GM12878 (cell line): ENCODE measurements around the gene MCOLN1. TPM values are rescaled to one million over a fixed set of nuclear protein-coding genes. Genes with fewer than 3 reads are reported as not detected.

ENCODE experiments used
- ATAC-seq: fragments of 200-7000 bp; cut with Tn5 transposase; 3 replicates; pipeline ENCODE4 v1.9.1; 2020; ENCODE audit warnings: mild to moderate bottlenecking, moderate library complexity
- BruUV-seq: library from RNA; stranded (reverse); fragments of 400-500 nt; replicated peaks from 2 replicates; lab custom pipeline; 2021; lab: Mats Ljungman, UMichigan
- CTCF ChIA-PET: fragments of 300-600 bp; sonication (Branson Sonifier 250); formaldehyde crosslinking; extraction: SDS; loops from one replicate; lab custom pipeline; 2021; ENCODE audit warnings: inconsistent platforms; lab: Yijun Ruan, JAX
- POLR2A ChIA-PET: fragments of 350-600 bp; formaldehyde crosslinking; extraction: SDS; loops from one replicate; lab custom pipeline; 2021; ENCODE audit warnings: inconsistent platforms; lab: Charles Lee
- RAD21 ChIA-PET: fragments of 300-600 bp; sonication (Branson Sonifier 250); formaldehyde crosslinking; loops from one replicate; lab custom pipeline; 2023; ENCODE audit warnings: antibody characterized with exemption; ENCODE audit not compliant: unreplicated experiment; lab: Charles Lee
- SMC1A ChIA-PET: fragments of 300-600 bp; sonication (Branson Sonifier 250); formaldehyde crosslinking; loops from one replicate; lab custom pipeline; 2023; ENCODE audit not compliant: unreplicated experiment, uncharacterized antibody; lab: Charles Lee
- DNase-seq: peaks from one replicate; pipeline ENCODE4 v3.0.0-alpha.2; 2011; ENCODE audit warnings: low read depth, low spot score
- FAIRE-seq: peaks from 3 replicates; lab custom pipeline; 2011; peaks lifted over from hg19 to GRCh38; lab: Jason Lieb, UNC
- H2AFZ ChIP-seq: 2 replicates; pipeline ENCODE4 v1.6.0; 2011; ENCODE audit warnings: low read depth, low read length, control low read depth; ENCODE audit not compliant: control insufficient read depth
- H3K27ac ChIP-seq: 2 replicates; pipeline ENCODE4 v1.5.1; 2011; ENCODE audit warnings: control low read depth; ENCODE audit not compliant: control insufficient read depth, insufficient read depth
- H3K27me3 ChIP-seq, 2 experiments: replicated peaks in 1 of 2; 2 replicates each; pipeline versions ENCODE4 v1.6.0 to v1.6.1; 2011; ENCODE audit warnings: low read length in 1 of 2; ENCODE audit not compliant: control insufficient read depth in 2 of 2, insufficient read depth in 2 of 2
- H3K36me3 ChIP-seq, 2 experiments: 2 replicates each; pipeline ENCODE4 v1.5.1; 2011; ENCODE audit warnings: low read length in 1 of 2; ENCODE audit not compliant: control insufficient read depth in 2 of 2, insufficient read depth in 2 of 2
- H3K4me1 ChIP-seq: 2 replicates; pipeline ENCODE4 v1.6.1; 2011; ENCODE audit warnings: mild to moderate bottlenecking, low read length, moderate library complexity, mixed read lengths; ENCODE audit not compliant: control insufficient read depth, insufficient read depth
- H3K4me2 ChIP-seq: 2 replicates; pipeline ENCODE4 v1.6.0; 2011; ENCODE audit warnings: control low read depth; ENCODE audit not compliant: control insufficient read depth, insufficient read depth
- H3K4me3 ChIP-seq: fragments of 200-600 bp; sonication (generic); 2 replicates; pipeline ENCODE4 v1.5.1; 2016
- H3K79me2 ChIP-seq: 2 replicates; pipeline ENCODE4 v1.6.0; 2011; ENCODE audit warnings: low read length; ENCODE audit not compliant: control insufficient read depth, insufficient read depth
- H3K9ac ChIP-seq: 2 replicates; pipeline ENCODE4 v1.8.0; 2011; ENCODE audit warnings: low read length, control low read depth, mixed read lengths; ENCODE audit not compliant: control insufficient read depth, insufficient read depth
- H3K9me3 ChIP-seq: replicated peaks from 3 replicates; pipeline ENCODE4 v1.5.1; 2011; ENCODE audit warnings: mild to moderate bottlenecking, low read length; ENCODE audit not compliant: control insufficient read depth, insufficient read depth
- H4K20me1 ChIP-seq: 2 replicates; pipeline ENCODE4 v1.6.0; 2011; ENCODE audit not compliant: control insufficient read depth, insufficient read depth
- CBFB ChIP-seq: IDR thresholded peaks from 2 replicates; pipeline ENCODE4 v1.6.1; 2016; ENCODE audit warnings: antibody characterized with exemption, low read depth
- CREB1 ChIP-seq: IDR thresholded peaks from 2 replicates; pipeline ENCODE4 v1.6.1; 2012; ENCODE audit warnings: low read depth, mild to moderate bottlenecking, inconsistent platforms
- CREM ChIP-seq: IDR thresholded peaks from 2 replicates; pipeline ENCODE4 v1.6.1; 2014; ENCODE audit warnings: antibody characterized with exemption, low read depth
- HDAC6 ChIP-seq: fragments of 200-600 bp; sonication (generic); IDR thresholded peaks from one replicate; pipeline ENCODE4 v1.8.0; 2017; ENCODE audit warnings: antibody characterized with exemption; ENCODE audit not compliant: unreplicated experiment
- IKZF2 ChIP-seq, 2 experiments: fragments of 450-650 bp; IDR thresholded peaks; 2 replicates each; pipeline ENCODE4 v1.6.1; 2017; ENCODE audit warnings: mild to moderate bottlenecking in 2 of 2, moderate library complexity in 2 of 2
- MEF2B ChIP-seq: fragments of 450-650 bp; IDR thresholded peaks from 2 replicates; pipeline ENCODE4 v1.6.1; 2018; ENCODE audit warnings: mild to moderate bottlenecking, moderate library complexity; ENCODE audit not compliant: partially characterized antibody, poor library complexity, severe bottlenecking
- MTA3 ChIP-seq: IDR thresholded peaks from 2 replicates; pipeline ENCODE4 v1.6.1; 2012; ENCODE audit warnings: low read length, inconsistent platforms, borderline replicate concordance
- NFIC ChIP-seq: IDR thresholded peaks from 2 replicates; pipeline ENCODE4 v1.6.1; 2012; ENCODE audit warnings: low read depth, mild to moderate bottlenecking, inconsistent platforms, low read length, moderate library complexity
- SREBF2 ChIP-seq: IDR thresholded peaks from 2 replicates; pipeline ENCODE4 v1.6.1; 2012; ENCODE audit warnings: mild to moderate bottlenecking, low read length
- TARDBP ChIP-seq: IDR thresholded peaks from 2 replicates; pipeline ENCODE4 v1.6.1; 2016; ENCODE audit warnings: borderline replicate concordance
- TCF12 ChIP-seq: IDR thresholded peaks from 2 replicates; pipeline ENCODE4 v1.6.1; 2011; ENCODE audit warnings: low read depth, mild to moderate bottlenecking, low read length
- ZNF274 ChIP-seq: IDR thresholded peaks from one replicate; pipeline ENCODE4 v1.8.0; 2011; ENCODE audit not compliant: insufficient read length, insufficient read depth
- WGBS: methylation state at CpG from one replicate; pipeline ENCODE4 v1.1.6; 2016; ENCODE audit warnings: low lambda C conversion rate; ENCODE audit not compliant: insufficient replicate concordance, insufficient coverage; ENCODE audit errors: missing lambda C conversion rate; 5-methylcytosine and 5-hydroxymethylcytosine counted together
- in situ Hi-C: fragments of 300-500 bp; cut with MboI; formaldehyde crosslinking; loops from 9 replicates; pipeline ENCODE4 v1.14.3; 2018; ENCODE audit warnings: mixed read lengths
- intact Hi-C: fragments of 100-400 bp; cut with micrococcal nuclease; formaldehyde crosslinking; loops from one replicate; pipeline ENCODE4 v1.14.2; 2022; ENCODE audit not compliant: unreplicated experiment
- polyA plus RNA-seq, 11 experiments: library from polyadenylated mRNA; depleted of rRNA in 4 of 11; unstranded in 6 of 11; stranded (reverse) in 5 of 11; fragments of >200 nt; fragmentation: Nextera tagmentation in 4 of 11; fragmentation: Illumina TruSeq in 1 of 11; extraction: Ambion mirVana in 4 of 11; extraction: Trizol in 1 of 11; gene quantifications; 1 replicate in 1 of 11; 2 replicates in 10 of 11; pipeline versions ENCODE4 v1.2.1 to v1.2.3, GENCODE V29; 2011 to 2016; ENCODE audit warnings: inconsistent platforms in 2 of 11, missing spikeins in 2 of 11, low read depth in 1 of 11
- total RNA-seq, 4 experiments: library from RNA; depleted of rRNA in 3 of 4; stranded (reverse); fragments of >200 nt in 3 of 4; fragmentation: Illumina TruSeq in 1 of 4; extraction: Trizol in 1 of 4; gene quantifications; 2 replicates each; pipeline versions ENCODE4 v1.2.1 to v1.2.3, GENCODE V29; 2013 to 2021
- TF ChIP-seq, protein P1 (sequence below): fragments of 150-350 bp; IDR thresholded peaks from 2 replicates; pipeline ENCODE4 v1.6.1; 2016; ENCODE audit warnings: low read depth, low read length
- TF ChIP-seq, protein P2 (sequence below): fragments of 450-650 bp; IDR thresholded peaks from 2 replicates; pipeline ENCODE4 v1.6.1; 2017; ENCODE audit warnings: antibody characterized with exemption, mild to moderate bottlenecking, moderate library complexity
- TF ChIP-seq, protein P3 (sequence below): fragments of 450-650 bp; conservative IDR thresholded peaks from 2 replicates; pipeline ENCODE4 v1.6.1; 2017; ENCODE audit warnings: mild to moderate bottlenecking, moderate library complexity

The MCOLN1 gene
- total and polyA plus RNA-seq, 10 of the 15 experiments (the other 5 are each of a cell fraction or from before 2014, with no cell fraction given), result 0.42 to 15.6 (median 4.9) TPM

DNA sequence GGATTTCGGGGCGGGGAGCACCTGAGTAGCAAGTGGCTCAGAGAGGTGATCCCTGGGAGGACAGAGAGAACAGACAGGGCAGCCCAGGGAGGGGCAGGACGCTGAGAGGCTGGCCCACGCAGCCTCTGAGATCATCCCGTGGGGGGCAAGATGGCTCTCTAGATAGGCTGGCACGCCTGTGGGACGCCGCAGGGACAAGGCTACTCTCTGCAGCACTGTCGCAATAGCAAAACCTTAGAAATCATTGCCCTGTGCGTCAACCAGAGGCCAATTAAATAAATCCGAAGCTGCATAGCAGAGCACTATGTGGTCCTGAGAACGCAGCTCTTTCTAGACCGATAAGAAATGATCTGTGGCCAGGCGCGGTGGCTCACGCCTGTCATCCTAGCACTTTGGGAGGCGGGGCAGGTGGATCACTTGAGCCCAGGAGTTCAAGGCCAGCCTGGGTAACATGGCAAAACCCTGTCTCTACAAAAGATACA, 38.7 kb upstream of the MCOLN1 start:
- no peak overlapping the region for H2AFZ ChIP-seq
- CTCF ChIA-PET, result no interaction called here

More for the DNA sequence above, 38.7 kb upstream of the MCOLN1 start:
- DNase-seq (no peak), FAIRE-seq (no peak)
- intact Hi-C loops, result no loop called here
- no peaks in the 10 kb centered on the region for H4K20me1 ChIP-seq
- no peak overlapping the region for H3K4me2 ChIP-seq
- TF ChIP-seq SREBF2 (no peak), TARDBP (no peak), ZNF274 (no peak), CREB1 (no peak), TCF12 (no peak), HDAC6 (no peak), NFIC (no peak), MTA3 (no peak), CREM (no peak), IKZF2 (IDR thresholded peaks at IDR 0.05) (no peak), CBFB (no peak), MEF2B (no peak)
- TF ChIP-seq, protein P1, sequence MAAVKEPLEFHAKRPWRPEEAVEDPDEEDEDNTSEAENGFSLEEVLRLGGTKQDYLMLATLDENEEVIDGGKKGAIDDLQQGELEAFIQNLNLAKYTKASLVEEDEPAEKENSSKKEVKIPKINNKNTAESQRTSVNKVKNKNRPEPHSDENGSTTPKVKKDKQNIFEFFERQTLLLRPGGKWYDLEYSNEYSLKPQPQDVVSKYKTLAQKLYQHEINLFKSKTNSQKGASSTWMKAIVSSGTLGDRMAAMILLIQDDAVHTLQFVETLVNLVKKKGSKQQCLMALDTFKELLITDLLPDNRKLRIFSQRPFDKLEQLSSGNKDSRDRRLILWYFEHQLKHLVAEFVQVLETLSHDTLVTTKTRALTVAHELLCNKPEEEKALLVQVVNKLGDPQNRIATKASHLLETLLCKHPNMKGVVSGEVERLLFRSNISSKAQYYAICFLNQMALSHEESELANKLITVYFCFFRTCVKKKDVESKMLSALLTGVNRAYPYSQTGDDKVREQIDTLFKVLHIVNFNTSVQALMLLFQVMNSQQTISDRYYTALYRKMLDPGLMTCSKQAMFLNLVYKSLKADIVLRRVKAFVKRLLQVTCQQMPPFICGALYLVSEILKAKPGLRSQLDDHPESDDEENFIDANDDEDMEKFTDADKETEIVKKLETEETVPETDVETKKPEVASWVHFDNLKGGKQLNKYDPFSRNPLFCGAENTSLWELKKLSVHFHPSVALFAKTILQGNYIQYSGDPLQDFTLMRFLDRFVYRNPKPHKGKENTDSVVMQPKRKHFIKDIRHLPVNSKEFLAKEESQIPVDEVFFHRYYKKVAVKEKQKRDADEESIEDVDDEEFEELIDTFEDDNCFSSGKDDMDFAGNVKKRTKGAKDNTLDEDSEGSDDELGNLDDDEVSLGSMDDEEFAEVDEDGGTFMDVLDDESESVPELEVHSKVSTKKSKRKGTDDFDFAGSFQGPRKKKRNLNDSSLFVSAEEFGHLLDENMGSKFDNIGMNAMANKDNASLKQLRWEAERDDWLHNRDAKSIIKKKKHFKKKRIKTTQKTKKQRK, result no peak
- TF ChIP-seq, protein P2, sequence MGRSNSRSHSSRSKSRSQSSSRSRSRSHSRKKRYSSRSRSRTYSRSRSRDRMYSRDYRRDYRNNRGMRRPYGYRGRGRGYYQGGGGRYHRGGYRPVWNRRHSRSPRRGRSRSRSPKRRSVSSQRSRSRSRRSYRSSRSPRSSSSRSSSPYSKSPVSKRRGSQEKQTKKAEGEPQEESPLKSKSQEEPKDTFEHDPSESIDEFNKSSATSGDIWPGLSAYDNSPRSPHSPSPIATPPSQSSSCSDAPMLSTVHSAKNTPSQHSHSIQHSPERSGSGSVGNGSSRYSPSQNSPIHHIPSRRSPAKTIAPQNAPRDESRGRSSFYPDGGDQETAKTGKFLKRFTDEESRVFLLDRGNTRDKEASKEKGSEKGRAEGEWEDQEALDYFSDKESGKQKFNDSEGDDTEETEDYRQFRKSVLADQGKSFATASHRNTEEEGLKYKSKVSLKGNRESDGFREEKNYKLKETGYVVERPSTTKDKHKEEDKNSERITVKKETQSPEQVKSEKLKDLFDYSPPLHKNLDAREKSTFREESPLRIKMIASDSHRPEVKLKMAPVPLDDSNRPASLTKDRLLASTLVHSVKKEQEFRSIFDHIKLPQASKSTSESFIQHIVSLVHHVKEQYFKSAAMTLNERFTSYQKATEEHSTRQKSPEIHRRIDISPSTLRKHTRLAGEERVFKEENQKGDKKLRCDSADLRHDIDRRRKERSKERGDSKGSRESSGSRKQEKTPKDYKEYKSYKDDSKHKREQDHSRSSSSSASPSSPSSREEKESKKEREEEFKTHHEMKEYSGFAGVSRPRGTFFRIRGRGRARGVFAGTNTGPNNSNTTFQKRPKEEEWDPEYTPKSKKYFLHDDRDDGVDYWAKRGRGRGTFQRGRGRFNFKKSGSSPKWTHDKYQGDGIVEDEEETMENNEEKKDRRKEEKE, result no peak
- TF ChIP-seq, protein P3, sequence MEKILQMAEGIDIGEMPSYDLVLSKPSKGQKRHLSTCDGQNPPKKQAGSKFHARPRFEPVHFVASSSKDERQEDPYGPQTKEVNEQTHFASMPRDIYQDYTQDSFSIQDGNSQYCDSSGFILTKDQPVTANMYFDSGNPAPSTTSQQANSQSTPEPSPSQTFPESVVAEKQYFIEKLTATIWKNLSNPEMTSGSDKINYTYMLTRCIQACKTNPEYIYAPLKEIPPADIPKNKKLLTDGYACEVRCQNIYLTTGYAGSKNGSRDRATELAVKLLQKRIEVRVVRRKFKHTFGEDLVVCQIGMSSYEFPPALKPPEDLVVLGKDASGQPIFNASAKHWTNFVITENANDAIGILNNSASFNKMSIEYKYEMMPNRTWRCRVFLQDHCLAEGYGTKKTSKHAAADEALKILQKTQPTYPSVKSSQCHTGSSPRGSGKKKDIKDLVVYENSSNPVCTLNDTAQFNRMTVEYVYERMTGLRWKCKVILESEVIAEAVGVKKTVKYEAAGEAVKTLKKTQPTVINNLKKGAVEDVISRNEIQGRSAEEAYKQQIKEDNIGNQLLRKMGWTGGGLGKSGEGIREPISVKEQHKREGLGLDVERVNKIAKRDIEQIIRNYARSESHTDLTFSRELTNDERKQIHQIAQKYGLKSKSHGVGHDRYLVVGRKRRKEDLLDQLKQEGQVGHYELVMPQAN, result no peak
- TF ChIP-seq, all 136 proteins: peak for 0
- no TSS peak for BruUV-seq
- WGBS, result 80% methylated on average over 12 of the region's 17 CpGs
- Histone ChIP-seq H3K4me3 (no peak overlapping the region), H3K27ac (no peak overlapping the region), H3K4me1 (no peaks in the 10 kb centered on the region), H3K27me3 (no peaks in the 10 kb centered on the region), H3K9me3 (no peaks in the 10 kb centered on the region), H3K9ac (no peak overlapping the region), H3K79me2 (no peaks in the 10 kb centered on the region), H3K36me3 (no peaks in the 10 kb centered on the region)
- in situ Hi-C loops, result no loop called here
- ATAC-seq, result no peak
- ChIA-PET RAD21 (no interaction called here), SMC1A (no interaction called here), POLR2A (no interaction called here)
